OCI-LY7 (cell line): ENCODE data around the gene INSM1.

Source experiments
- CTCF ChIP-seq: fragments of 200-600 bp; sonication (generic); conservative IDR thresholded peaks from 2 replicates; pipeline ENCODE4 v1.5.1; 2014; ENCODE audit warnings: mild to moderate bottlenecking, antibody characterized with exemption, low read length, moderate library complexity, mixed read lengths
- EZH2phosphoT487 ChIP-seq: fragments of 200-600 bp; sonication (generic); IDR thresholded peaks from 2 replicates; pipeline ENCODE4 v1.6.1; 2018; ENCODE audit warnings: low read depth, borderline replicate concordance, mild to moderate bottlenecking, mixed run types, antibody characterized with exemption, low read length, moderate library complexity, mixed read lengths

GRCh38 chr20:20366551-20366875 lies 1.4 kb upstream of the INSM1 start:
- TF ChIP-seq EZH2phosphoT487 (no peak), CTCF (no peak)
